Heart right ventricle (tissue), 16 donors: ENCODE results near the gene FOXJ3. TPM values are rescaled to one million over a fixed set of nuclear protein-coding genes. Genes with fewer than 3 reads are reported as not detected.

Experiments used
- ATAC-seq, 8 donors: fragments of 200-7000 bp; cut with Tn5 transposase; one replicate each; pipeline ENCODE4 v1.9.1; 2020; ENCODE audit warnings: mild to moderate bottlenecking in 8 of 8, moderate library complexity in 8 of 8, moderate number of reproducible peaks in 1 of 8
- DNase-seq, 2 donors: peaks; one replicate each; pipeline ENCODE4 v3.0.0-alpha.2; 2020
- H3K27ac ChIP-seq, 10 donors: fragments of 200-600 bp; sonication (generic) in 2 of 10; one replicate each; pipeline versions ENCODE4 v1.5.0 to v1.8.0; 2020 to 2022; ENCODE audit warnings: mild to moderate bottlenecking in 3 of 10
- H3K27me3 ChIP-seq, 7 donors: fragments of 200-600 bp; one replicate each; pipeline ENCODE4 v1.8.0; 2021 to 2022; ENCODE audit warnings: mild to moderate bottlenecking in 2 of 7
- H3K36me3 ChIP-seq, 9 donors: fragments of 200-600 bp; sonication (generic) in 1 of 9; one replicate each; pipeline versions ENCODE4 v1.5.0 to v1.8.0; 2020 to 2022; ENCODE audit warnings: mild to moderate bottlenecking in 2 of 9
- H3K4me1 ChIP-seq, 9 donors: fragments of 200-600 bp; sonication (generic) in 1 of 9; one replicate each; pipeline versions ENCODE4 v1.5.0 to v1.8.0; 2020 to 2022; ENCODE audit warnings: mild to moderate bottlenecking in 4 of 9
- H3K4me3 ChIP-seq, 10 donors: fragments of 200-600 bp; sonication (generic) in 2 of 10; one replicate each; pipeline versions ENCODE4 v1.5.0 to v1.8.0; 2020 to 2022; ENCODE audit warnings: mild to moderate bottlenecking in 7 of 10, moderate library complexity in 2 of 10
- H3K9me3 ChIP-seq, 11 donors: fragments of 200-600 bp in 10 of 11; sonication (generic) in 2 of 11; one replicate each; pipeline versions ENCODE4 v1.5.0 to v1.8.0; 2013 to 2022; ENCODE audit warnings: mild to moderate bottlenecking in 2 of 11, control low read depth in 1 of 11, moderate library complexity in 1 of 11
- WGBS, 2 donors: extraction: QIAGEN DNeasy Blood & Tissue Kit; methylation state at CpG; one replicate each; pipeline ENCODE4 v1.1.7; 2013; ENCODE audit warnings: inconsistent platforms in 1 of 2; 5-methylcytosine and 5-hydroxymethylcytosine counted together
- intact Hi-C, 10 donors: fragments of 100-400 bp; cut with DNase I; formaldehyde crosslinking; loops; one replicate each; pipeline versions ENCODE4 v1.11.1 to v1.14.2; 2022
- polyA plus RNA-seq, 2 donors: library from polyadenylated mRNA; stranded (reverse); fragments of 200-250 nt; gene quantifications; one replicate each; pipeline ENCODE4 v1.2.3, GENCODE V29; 2013
- total RNA-seq, 10 donors: library from RNA; stranded (reverse); fragmentation: NEBNext Ultra II Directional in 3 of 10; extraction: Animal tissue kit (Norgen Biotek cat#: 25700) in 3 of 10; gene quantifications; one replicate each; pipeline versions ENCODE4 v1.2.1 to v1.2.4, GENCODE V29; 2021 to 2023
- TF ChIP-seq, protein P1 (sequence below), 9 donors: fragments of 200-600 bp; sonication (generic) in 2 of 9; IDR thresholded peaks; one replicate each; pipeline versions ENCODE4 v1.5.0 to v1.8.0; 2021 to 2022; ENCODE audit warnings: antibody characterized with exemption in 9 of 9, mild to moderate bottlenecking in 5 of 9, moderate library complexity in 1 of 9
- donor health status: Arrhythmogenic right ventricular cardiomyopathy.
- donor health status: ischemic (EF 13 %, LVEDD 7.1; RV severe dilation, severe dysfunction).
- donor health status: healthy with polysubstance abuse.
- donor health status: DM: no; HTN: yes; CAD: no.
- donor health status: DM: no; HTN: no; CAD: no.
- donor health status: ischemic (EF 25% LVEDD 6.9; RV normal size, moderate dysfunction).
- donor health status: ischemic (EF 25% LVEDD 5.7; RV mildly dilated, moderate dysfunction).
- donor health status: healthy.
- donor health status: DM: yes; HTN: yes; CAD: no.
- donor health status: Ischemic cardiomyopathy.
- donor health status: ischemic (EF 35%, LVEDD 5.7; RV mildly dilated, moderate dysfunction).
- donor health status: nonischemic (EF 11% LVEDD 7.7; RV severe dilation, severe dysfunction).
- donor health status: DM: yes; HTN: yes; CAD: no.
- donor health status: PGD.
- donor health status: ischemic (EF 29% LVEDD 5.4; RV normal size, mild dysfunction).
- donor health status: nonischemic (EF 23%, LVEDD 6.1; RV moderate dilation, normal function).

FOXJ3 gene
- total and polyA plus RNA-seq, 12 donors, result 9.6 to 50.0 (median 40.7) TPM

GRCh38 chr1:42139444-42139843 lies 195.6 kb downstream of the FOXJ3 start:
- TF ChIP-seq, protein P1, sequence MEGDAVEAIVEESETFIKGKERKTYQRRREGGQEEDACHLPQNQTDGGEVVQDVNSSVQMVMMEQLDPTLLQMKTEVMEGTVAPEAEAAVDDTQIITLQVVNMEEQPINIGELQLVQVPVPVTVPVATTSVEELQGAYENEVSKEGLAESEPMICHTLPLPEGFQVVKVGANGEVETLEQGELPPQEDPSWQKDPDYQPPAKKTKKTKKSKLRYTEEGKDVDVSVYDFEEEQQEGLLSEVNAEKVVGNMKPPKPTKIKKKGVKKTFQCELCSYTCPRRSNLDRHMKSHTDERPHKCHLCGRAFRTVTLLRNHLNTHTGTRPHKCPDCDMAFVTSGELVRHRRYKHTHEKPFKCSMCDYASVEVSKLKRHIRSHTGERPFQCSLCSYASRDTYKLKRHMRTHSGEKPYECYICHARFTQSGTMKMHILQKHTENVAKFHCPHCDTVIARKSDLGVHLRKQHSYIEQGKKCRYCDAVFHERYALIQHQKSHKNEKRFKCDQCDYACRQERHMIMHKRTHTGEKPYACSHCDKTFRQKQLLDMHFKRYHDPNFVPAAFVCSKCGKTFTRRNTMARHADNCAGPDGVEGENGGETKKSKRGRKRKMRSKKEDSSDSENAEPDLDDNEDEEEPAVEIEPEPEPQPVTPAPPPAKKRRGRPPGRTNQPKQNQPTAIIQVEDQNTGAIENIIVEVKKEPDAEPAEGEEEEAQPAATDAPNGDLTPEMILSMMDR (IDR thresholded peaks at IDR 0.05), result no peak
- ATAC-seq, result no peak
- H3K4me1 ChIP-seq, result peaks cover 0 to 4% (median 0%) of the 10 kb centered on the region in 9 donors
- 82 to 88% methylated on average over 3 of the region's 3 CpGs for WGBS, 2 donors
- no peak overlapping the region for H3K27ac ChIP-seq
- H3K4me3 ChIP-seq, result no peak overlapping the region
- intact Hi-C loops, result no loop called here
- no peaks in the 10 kb centered on the region for H3K36me3 ChIP-seq
- no peak for DNase-seq
- H3K9me3 ChIP-seq, result no peaks in the 10 kb centered on the region
- H3K27me3 ChIP-seq, result peaks cover 0 to 19% (median 7%) of the 10 kb centered on the region in 7 donors

DNA sequence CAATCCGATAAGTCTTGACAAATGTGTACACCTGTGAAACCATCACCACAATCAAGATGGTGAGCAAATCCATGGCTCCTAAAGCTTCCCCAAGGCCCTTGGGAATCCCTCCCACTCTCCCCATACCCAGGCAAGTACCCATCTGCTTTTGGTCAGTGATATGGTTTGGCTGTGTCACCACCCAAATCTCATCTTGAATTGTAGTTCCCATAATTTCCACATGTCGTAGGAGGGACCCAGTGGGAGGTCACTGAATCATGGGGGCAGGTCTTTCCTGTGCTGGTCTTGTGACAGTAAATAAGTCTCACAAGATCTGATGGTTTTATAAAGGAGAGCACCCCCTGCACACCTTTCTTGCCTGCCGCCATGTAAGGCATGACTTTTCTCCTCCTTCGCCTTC lies 196.4 kb downstream of the FOXJ3 start:
- 88 to 92% methylated on average over 4 of the region's 4 CpGs for WGBS, 2 donors
- Histone ChIP-seq H3K9me3 (no peaks in the 10 kb centered on the region), H3K4me1 (peaks cover 0 to 4% (median 0%) of the 10 kb centered on the region in 9 donors), H3K4me3 (no peak overlapping the region), H3K27me3 (peaks cover 0 to 15% (median 6%) of the 10 kb centered on the region in 7 donors), H3K27ac (no peak overlapping the region), H3K36me3 (no peaks in the 10 kb centered on the region)
- intact Hi-C loops, result no loop called here
- DNase-seq, result no peak
- no peak for ATAC-seq
- TF ChIP-seq, protein P1 (IDR thresholded peaks at IDR 0.05), result no peak

- DNase-seq (no peak), ATAC-seq (no peak)
- Histone ChIP-seq H3K27me3 (peaks cover 0 to 15% (median 6%) of the 10 kb centered on the region in 7 donors), H3K9me3 (no peaks in the 10 kb centered on the region), H3K4me3 (no peak overlapping the region), H3K27ac (no peak overlapping the region), H3K36me3 (no peaks in the 10 kb centered on the region), H3K4me1 (no peaks in the 10 kb centered on the region)
- TF ChIP-seq, protein P1 (IDR thresholded peaks at IDR 0.05), result no peak
- WGBS, 2 donors, result 77 to 80% methylated on average over 10 of the region's 10 CpGs
- intact Hi-C loops, result no loop called here
Measured at GRCh38 chr1:42137766-42138165, 197.3 kb downstream of the FOXJ3 start.

- no peak overlapping the region for H3K4me3 ChIP-seq
- no peaks in the 10 kb centered on the region for H3K36me3 ChIP-seq
- DNase-seq (no peak), ATAC-seq (no peak)
- H3K9me3 ChIP-seq, result no peaks in the 10 kb centered on the region
- intact Hi-C loops, result no loop called here
- TF ChIP-seq, protein P1 (IDR thresholded peaks at IDR 0.05), result no peak
- H3K27ac ChIP-seq, result no peak overlapping the region
- peaks cover 0 to 11% (median 0%) of the 10 kb centered on the region in 7 donors for H3K27me3 ChIP-seq
- H3K4me1 ChIP-seq, result no peaks in the 10 kb centered on the region
Measured at GRCh38 chr1:42136466-42136865, 198.6 kb downstream of the FOXJ3 start.
